ENCODE results near the gene MT2A. TPM values are rescaled to one million over a fixed set of nuclear protein-coding genes. Genes with fewer than 3 reads are reported as not detected.
"Not testable (repeated sequence)": the region's sequence is repeated elsewhere in the genome, so short reads cannot be mapped to it uniquely, and the experiment has no call there.

MT2A gene
- polyA plus RNA-seq, 3 donors, result 19.4 to 22.9 (median 20.3) TPM

GRCh38 chr16:56618138-56618537 is 9.8 kb downstream of the MT2A start:
- no peak for DNase-seq (ENCODE audit: low read depth in 3 of 3, low spot score in 2 of 3)

DNA sequence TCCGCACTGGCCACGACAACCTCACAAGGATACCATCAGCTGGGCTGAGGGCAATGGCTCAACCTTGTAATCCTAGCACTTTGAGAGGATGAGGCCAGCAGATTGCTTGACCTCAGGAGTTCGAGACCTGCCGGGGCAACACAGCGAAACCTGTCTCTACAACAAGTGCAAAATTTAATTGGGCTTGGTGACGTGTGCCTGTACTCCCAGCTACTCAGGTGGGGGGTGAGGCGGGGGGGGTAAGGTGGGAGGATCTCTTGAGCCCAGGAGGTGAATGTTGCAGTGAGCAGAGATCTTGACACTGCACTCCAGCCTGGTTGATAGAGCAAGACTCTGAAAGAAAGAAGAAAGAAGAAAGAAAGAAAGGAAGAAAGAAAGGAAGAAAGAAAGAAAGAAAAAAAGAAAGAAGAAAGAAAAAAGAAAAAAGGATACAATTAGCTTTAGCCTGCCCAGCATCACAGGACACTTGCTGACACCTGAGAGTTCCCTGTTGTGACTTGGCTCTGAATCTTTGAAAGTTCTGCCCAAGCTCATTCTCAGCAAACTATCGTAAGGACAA is 12.0 kb downstream of the MT2A start:
- no peak for DNase-seq (ENCODE audit: low read depth in 3 of 3, low spot score in 2 of 3)

GRCh38 chr16:56621665-56622445 is 13.5 kb downstream of the MT2A start:
- DNase-seq (ENCODE audit: low read depth in 3 of 3, low spot score in 2 of 3), result not testable (repeated sequence)

DNA sequence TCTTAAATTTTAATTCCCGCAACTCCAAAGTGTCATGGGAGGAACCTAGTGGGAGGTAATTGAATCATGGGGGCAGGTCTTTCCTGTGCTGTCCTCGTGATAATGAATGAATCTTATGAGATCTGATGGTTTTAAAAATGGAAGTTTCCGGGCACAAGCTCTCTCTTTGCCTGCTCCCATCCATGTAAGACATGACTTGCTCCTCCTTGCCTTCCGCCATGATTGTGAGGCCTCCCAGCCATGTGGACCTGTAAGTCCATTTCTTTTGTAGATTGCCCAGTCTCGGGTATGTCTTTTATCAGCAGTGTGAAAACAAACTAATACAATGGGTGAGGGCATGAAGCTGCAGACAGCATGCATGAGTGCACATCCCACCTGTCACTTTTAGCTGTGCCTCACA is 14.8 kb downstream of the MT2A start:
- not testable (repeated sequence) for DNase-seq (ENCODE audit: low read depth in 3 of 3, low spot score in 2 of 3)

- DNase-seq (ENCODE audit: low read depth in 3 of 3, low spot score in 2 of 3), result no peak
Measured at GRCh38 chr16:56623637-56624036, 15.3 kb downstream of the MT2A start.

DNA sequence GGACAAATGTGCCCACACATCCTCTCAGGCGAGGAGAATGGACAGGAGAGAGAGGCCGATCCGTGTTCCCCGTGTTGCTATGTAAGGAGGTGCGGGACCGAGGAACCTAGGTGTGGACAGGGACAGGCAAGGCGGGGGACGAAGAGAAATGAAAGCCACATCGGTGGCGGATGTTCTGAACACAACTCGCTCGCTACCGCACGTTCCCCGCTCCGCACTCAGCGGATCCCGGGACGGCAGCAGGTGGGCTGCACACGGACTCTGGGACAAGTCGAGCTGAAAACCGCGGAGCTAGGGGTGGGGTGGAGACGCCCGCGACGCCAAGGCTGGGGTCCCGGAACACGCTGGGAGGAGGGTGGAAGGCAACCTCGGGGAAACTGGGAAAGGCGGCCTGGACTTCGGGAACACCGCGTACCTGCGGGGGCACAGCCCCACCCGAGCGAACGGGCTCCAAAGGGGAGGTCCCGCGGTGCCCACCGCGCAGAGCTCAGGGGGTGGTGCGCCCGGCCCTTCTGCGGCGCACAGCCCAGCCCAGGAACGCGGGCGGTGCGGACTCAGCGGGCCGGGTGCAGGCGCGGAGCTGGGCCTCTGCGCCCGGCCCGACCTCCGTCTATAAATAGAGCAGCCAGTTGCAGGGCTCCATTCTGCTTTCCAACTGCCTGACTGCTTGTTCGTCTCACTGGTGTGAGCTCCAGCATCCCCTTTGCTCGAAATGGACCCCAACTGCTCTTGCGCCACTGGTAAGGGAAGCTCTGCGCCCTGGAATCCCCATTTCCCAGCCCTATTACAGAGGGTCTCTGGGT is 17.0 kb downstream of the MT2A start, which contains the start of gene MT1E:
MT1E (plus strand) TSS at position 642 of the 803 bp plus-strand sequence; CDS start at position 713, 71 bp downstream.
- DNase-seq (ENCODE audit: low read depth in 3 of 3, low spot score in 2 of 3), result no peak

DNA sequence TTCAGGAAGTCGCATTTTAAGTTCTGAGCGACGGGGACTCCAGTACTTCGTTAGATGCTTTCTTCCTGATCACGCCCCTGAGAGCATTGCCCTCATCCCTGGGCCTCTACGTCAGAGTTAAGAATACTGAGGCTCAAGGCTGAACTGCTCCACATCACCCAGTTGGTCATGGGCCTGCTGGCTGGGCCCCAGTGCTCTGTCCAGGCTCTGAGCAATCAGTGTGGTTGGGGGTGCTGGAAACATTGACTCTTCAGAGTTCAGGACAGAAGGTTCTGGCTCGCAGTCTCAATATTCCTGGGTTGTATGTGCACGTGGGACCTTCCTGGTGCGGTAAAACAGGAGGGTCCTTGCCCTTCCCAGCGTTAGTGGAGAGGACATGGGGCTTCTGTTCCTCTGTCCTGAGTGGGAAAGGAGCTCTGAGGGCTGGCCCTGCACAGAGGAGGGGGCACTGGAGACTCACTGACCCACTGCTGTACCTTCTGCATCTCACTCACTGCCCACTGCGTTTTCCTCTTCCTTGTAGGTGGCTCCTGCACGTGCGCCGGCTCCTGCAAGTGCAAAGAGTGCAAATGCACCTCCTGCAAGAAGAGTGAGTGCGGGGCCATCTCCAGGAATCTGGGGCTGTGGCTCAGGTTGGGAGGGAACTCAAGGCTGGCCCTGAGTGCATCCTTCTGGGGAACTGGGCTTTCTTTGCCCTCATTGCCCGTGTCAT is 17.7 kb downstream of the MT2A start:
- DNase-seq (ENCODE audit: low read depth in 3 of 3, low spot score in 2 of 3), result no peak

- DNase-seq (ENCODE audit: low read depth in 3 of 3, low spot score in 2 of 3), result no peak
Measured at GRCh38 chr16:56626685-56627084, 18.3 kb downstream of the MT2A start.

GRCh38 chr16:56628486-56629350 is 20.3 kb downstream of the MT2A start:
- no peak for DNase-seq (ENCODE audit: low read depth in 3 of 3, low spot score in 2 of 3)

- DNase-seq (ENCODE audit: low read depth in 3 of 3, low spot score in 2 of 3), result no peak
Measured at GRCh38 chr16:56629531-56629930, 21.1 kb downstream of the MT2A start.

GRCh38 chr16:56630134-56630533 is 21.8 kb downstream of the MT2A start:
- no peak for DNase-seq (ENCODE audit: low read depth in 3 of 3, low spot score in 2 of 3)

- DNase-seq (ENCODE audit: low read depth in 3 of 3, low spot score in 2 of 3), result no peak
Measured at GRCh38 chr16:56631197-56631596, 22.8 kb downstream of the MT2A start.

DNA sequence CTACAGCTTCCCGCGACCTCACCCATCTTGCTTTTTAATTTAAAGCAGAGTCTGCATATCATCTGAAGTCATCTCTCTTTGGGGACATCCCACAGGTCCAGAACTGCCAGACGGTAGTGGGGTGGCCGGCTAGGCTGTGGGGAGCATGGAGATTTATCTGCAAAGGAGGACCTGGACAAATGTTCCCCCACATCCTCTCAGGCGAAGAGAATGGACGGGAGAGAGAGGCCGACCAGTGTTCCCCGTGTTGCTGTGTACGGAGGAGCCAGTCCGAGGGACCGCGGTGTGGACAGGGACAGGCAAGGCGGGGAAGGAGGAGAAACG is 23.4 kb downstream of the MT2A start:
- DNase-seq (ENCODE audit: low read depth in 3 of 3, low spot score in 2 of 3), result no peak

DNA sequence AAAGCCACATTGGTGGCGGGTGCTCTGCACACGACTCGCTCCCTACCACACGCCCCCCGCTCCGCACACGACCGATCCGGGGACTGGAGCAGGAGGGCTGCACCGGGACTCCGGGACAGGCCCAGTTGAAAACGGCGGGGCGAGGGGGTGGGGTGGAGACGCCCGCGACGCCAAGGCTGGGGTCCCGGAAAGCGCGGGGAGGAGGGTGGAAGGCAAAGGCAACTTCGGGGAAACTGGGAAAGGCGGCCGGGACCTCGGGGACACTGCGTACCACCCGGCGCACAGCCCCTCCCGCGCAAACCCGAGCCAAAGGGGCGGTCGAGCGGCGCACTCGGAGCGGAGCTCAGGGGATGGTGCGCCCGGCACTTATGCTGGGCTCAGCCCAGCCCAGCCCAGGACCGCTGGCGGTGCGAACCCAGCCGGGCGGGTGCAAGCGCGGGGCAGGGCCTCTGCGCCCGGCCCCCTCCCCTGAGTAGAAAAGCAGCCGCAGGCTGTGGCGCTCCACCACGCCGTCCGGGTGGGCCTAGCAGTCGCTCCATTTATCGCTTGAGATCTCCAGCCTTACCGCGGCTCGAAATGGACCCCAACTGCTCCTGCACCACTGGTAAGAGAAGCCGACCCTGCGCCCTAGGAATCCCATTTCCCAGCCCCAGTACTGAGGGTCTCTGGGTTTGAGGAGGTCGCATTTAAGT is 23.9 kb downstream of the MT2A start, which contains the start of gene MT1M:
MT1M (plus strand) TSS at position 504 of the 692 bp plus-strand sequence; CDS start at position 577, 73 bp downstream.
- no peak for DNase-seq (ENCODE audit: low read depth in 3 of 3, low spot score in 2 of 3)

- no peak for DNase-seq (ENCODE audit: low read depth in 3 of 3, low spot score in 2 of 3)
Measured at GRCh38 chr16:56632848-56633365, 24.5 kb downstream of the MT2A start.

GRCh38 chr16:56633535-56633934 is 25.2 kb downstream of the MT2A start:
- DNase-seq (ENCODE audit: low read depth in 3 of 3, low spot score in 2 of 3), result no peak

DNA sequence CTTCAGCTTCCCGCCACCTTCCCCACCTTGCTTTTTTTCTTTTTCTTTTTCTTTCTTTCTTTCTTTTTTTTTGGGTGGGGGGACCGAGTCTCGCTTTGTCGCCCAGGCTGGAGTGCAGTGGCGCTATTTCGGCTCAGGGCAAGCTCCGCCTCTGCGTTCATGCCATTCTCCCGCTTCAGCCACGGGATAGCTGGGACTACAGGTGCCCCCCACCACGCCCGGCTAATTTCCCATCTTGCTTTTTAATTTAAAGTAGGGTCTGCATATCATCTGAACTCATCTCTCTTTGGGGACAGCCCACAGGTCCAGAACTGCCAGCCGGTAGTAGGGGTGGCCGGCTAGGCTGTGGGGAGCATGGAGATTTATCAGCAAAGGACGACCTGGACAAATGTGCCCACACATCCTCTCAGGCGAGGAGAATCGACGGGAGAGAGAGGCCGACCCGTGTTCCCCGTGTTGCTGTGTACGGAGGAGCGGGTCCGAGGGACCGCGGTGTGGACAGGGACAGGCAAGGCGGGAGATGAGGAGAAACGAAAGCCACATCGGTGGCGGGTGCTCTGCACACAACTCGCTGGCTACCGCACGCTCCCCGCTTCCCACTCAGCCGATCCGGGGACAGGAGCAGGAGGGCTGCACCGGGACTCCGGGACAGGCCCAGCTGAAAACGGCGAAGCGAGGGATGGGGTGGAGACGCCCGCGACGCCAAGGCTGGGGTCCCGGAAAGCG is 26.5 kb downstream of the MT2A start:
- DNase-seq (ENCODE audit: low read depth in 3 of 3, low spot score in 2 of 3), result no peak

- no peak for DNase-seq (ENCODE audit: low read depth in 3 of 3, low spot score in 2 of 3)
Measured at GRCh38 chr16:56635441-56635967, 27.1 kb downstream of the MT2A start.

All from right renal cortex interstitium (tissue), 3 donors.